Panc1 (cell line): ENCODE measurements around the gene GPC3. TPM values are rescaled to one million over a fixed set of nuclear protein-coding genes. Genes with fewer than 3 reads are reported as not detected.

ENCODE experiments used
- ATAC-seq: fragments of 200-7000 bp; cut with Tn5 transposase; 2 replicates; pipeline ENCODE4 v1.9.1; 2020; ENCODE audit warnings: mild to moderate bottlenecking, moderate library complexity
- BruUV-seq: library from RNA; stranded (reverse); fragments of 400-500 nt; replicated peaks from 2 replicates; lab custom pipeline; 2021; lab: Mats Ljungman, UMichigan
- CTCF ChIA-PET: fragments of 300-600 bp; sonication (Branson Sonifier 250); formaldehyde crosslinking; loops from one replicate; lab custom pipeline; 2022; ENCODE audit warnings: antibody characterized with exemption; lab: Charles Lee
- POLR2A ChIA-PET: fragments of 300-600 bp; sonication (Branson Sonifier 250); formaldehyde crosslinking; loops from one replicate; lab custom pipeline; 2022; ENCODE audit warnings: antibody characterized with exemption; lab: Charles Lee
- DNase-seq: peaks from one replicate; pipeline ENCODE4 v3.0.0-alpha.2; 2010; ENCODE audit warnings: low read depth, low spot score
- H3K27ac ChIP-seq: 2 replicates; pipeline ENCODE4 v1.5.1; 2011; ENCODE audit warnings: mild to moderate bottlenecking, low read length, inconsistent platforms
- H3K27me3 ChIP-seq: fragments of 200-500 bp; sonication (Bioruptor generic); 2 replicates; pipeline ENCODE4 v1.6.0; 2014; ENCODE audit warnings: low read length, inconsistent platforms; ENCODE audit not compliant: control insufficient read depth, insufficient read depth
- H3K36me3 ChIP-seq: fragments of 200-500 bp; sonication (Bioruptor generic); 2 replicates; pipeline ENCODE4 v1.5.1; 2014; ENCODE audit warnings: inconsistent platforms, mild to moderate bottlenecking, low read length, moderate library complexity; ENCODE audit not compliant: control insufficient read depth, insufficient read depth
- H3K4me1 ChIP-seq: 2 replicates; pipeline ENCODE4 v1.5.1; 2011; ENCODE audit warnings: inconsistent platforms, mild to moderate bottlenecking, low read length, moderate library complexity; ENCODE audit not compliant: control insufficient read depth, insufficient read depth
- H3K4me3 ChIP-seq, 2 experiments: 2 replicates each; pipeline ENCODE4 v1.5.1; 2011 to 2012; ENCODE audit warnings: low read depth in 2 of 2, low read length in 2 of 2, mild to moderate bottlenecking in 2 of 2, inconsistent platforms in 1 of 2, moderate library complexity in 1 of 2
- H3K9me3 ChIP-seq: fragments of 200-500 bp; sonication (Bioruptor generic); 2 replicates; pipeline ENCODE4 v1.5.1; 2014; ENCODE audit warnings: low read depth, mild to moderate bottlenecking, inconsistent platforms, low read length, moderate library complexity; ENCODE audit not compliant: control insufficient read depth, insufficient read depth
- CTCF ChIP-seq: fragments of 450-650 bp; IDR thresholded peaks from 2 replicates; pipeline ENCODE4 v1.5.1; 2017; ENCODE audit warnings: mild to moderate bottlenecking
- POLR2AphosphoS5 ChIP-seq: IDR thresholded peaks from 2 replicates; pipeline ENCODE4 v1.6.1; 2012; ENCODE audit warnings: mild to moderate bottlenecking, low read depth, low read length, moderate library complexity
- REST ChIP-seq, 2 experiments: IDR thresholded peaks; 2 replicates each; pipeline ENCODE4 v1.6.1; 2011 to 2012; ENCODE audit warnings: low read depth in 2 of 2, control low read depth in 1 of 2, low read length in 1 of 2, mild to moderate bottlenecking in 1 of 2, moderate library complexity in 1 of 2; ENCODE audit not compliant: insufficient read depth in 1 of 2
- SIN3A ChIP-seq: IDR thresholded peaks from 2 replicates; pipeline ENCODE4 v1.6.1; 2012; ENCODE audit warnings: low read depth, mild to moderate bottlenecking, low read length, moderate library complexity, borderline replicate concordance; ENCODE audit not compliant: insufficient read depth
- TCF7L2 ChIP-seq: IDR thresholded peaks from 2 replicates; pipeline ENCODE4 v1.6.1; 2011; ENCODE audit warnings: mild to moderate bottlenecking, low read depth, low read length, inconsistent platforms
- in situ Hi-C: cut with HindIII; loops from 2 replicates; pipeline ENCODE4 v1.10.0; 2016; ENCODE audit warnings: low sequenced_read_pairs, low pct_unique_long_range_greater_than_20kb
- intact Hi-C: fragments of 100-400 bp; cut with micrococcal nuclease; formaldehyde crosslinking; loops from one replicate; pipeline ENCODE4 v1.10.0; 2022; ENCODE audit not compliant: unreplicated experiment
- total RNA-seq: library from RNA; stranded (reverse); gene quantifications from one replicate; pipeline ENCODE4 v1.2.1, GENCODE V29; 2021; ENCODE audit not compliant: unreplicated experiment

Gene GPC3
- total RNA-seq, 1 experiment from 2014 or later, result 0.95 TPM

- ATAC-seq (no peak), DNase-seq (no peak)
- Histone ChIP-seq H3K27me3 (no peaks in the 10 kb centered on the region), H3K9me3 (no peaks in the 10 kb centered on the region), H3K36me3 (no peaks in the 10 kb centered on the region), H3K4me3 (no peak overlapping the region), H3K27ac (no peak overlapping the region), H3K4me1 (no peaks in the 10 kb centered on the region)
- intact Hi-C loops (no loop called here), in situ Hi-C loops (no loop called here)
- POLR2A ChIA-PET, result interaction anchor here (0.7 kb wide), 1 partner anchor 21 kb away, joined by 3 read pairs; no protein-coding TSS in a partner anchor
- CTCF ChIA-PET, result no interaction called here
- BruUV-seq, result no TSS peak
- TF ChIP-seq CTCF, result no peak
- no peak for TF ChIP-seq TCF7L2
- TF ChIP-seq POLR2AphosphoS5, result no peak
- no peak for TF ChIP-seq SIN3A
- TF ChIP-seq REST (IDR thresholded peaks at IDR 0.05; ENCODE audit: insufficient read depth in 1 of 2, low read depth in 2 of 2, low read length in 1 of 2), result no peak
Measured at GRCh38 chrX:133702230-133702629, 283.2 kb downstream of the GPC3 start.

DNA sequence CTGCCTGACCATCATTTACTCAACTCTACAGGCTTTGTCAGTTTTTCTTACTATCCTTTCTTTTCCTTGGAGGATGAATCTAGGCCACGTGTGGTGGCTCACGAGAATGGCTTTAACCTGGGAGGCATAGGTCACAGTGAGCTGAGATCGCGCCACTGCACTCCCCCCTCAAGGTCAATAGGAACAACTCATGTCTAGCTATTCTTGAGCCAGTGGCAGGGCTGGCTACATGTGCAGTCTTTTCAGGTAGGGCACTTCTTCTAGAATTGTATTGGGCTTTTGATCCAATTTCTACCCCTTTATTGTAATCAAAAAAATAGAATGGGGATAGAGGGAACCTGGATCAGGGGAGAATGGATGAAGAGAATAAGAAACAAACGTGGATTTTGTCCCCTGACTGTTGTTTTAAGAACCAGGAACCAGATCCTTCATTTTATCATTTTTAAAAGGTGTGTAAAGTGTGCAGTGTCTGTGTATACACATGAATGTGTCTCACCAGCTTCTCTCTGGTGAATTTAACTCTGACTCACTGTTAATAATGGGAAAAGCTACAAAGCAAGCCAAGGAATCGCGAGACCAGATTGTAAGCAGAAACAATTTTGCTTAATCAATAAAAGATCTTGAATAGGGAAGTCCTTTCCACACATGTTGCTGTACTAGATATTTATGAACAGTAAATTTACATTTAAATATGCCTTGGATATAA, 286.2 kb downstream of the GPC3 start:
- no peak for TF ChIP-seq REST (IDR thresholded peaks at IDR 0.05; ENCODE audit: insufficient read depth in 1 of 2, low read depth in 2 of 2, low read length in 1 of 2)
- POLR2A ChIA-PET, result no interaction called here

More for the DNA sequence above, 286.2 kb downstream of the GPC3 start:
- H3K9me3 ChIP-seq, result no peaks in the 10 kb centered on the region
- H3K4me1 ChIP-seq, result no peaks in the 10 kb centered on the region
- H3K36me3 ChIP-seq, result no peaks in the 10 kb centered on the region
- H3K27ac ChIP-seq, result no peak overlapping the region
- no peak for ATAC-seq
- CTCF ChIA-PET, result no interaction called here
- no TSS peak for BruUV-seq
- no peaks in the 10 kb centered on the region for H3K27me3 ChIP-seq
- no peak overlapping the region for H3K4me3 ChIP-seq
- no peak for DNase-seq
- in situ Hi-C loops (no loop called here), intact Hi-C loops (no loop called here)
